ENCODE data around the gene GPR89B.
"Not testable (repeated sequence)": the region's sequence is repeated elsewhere in the genome, so short reads cannot be mapped to it uniquely, and the experiment has no call there.

GPR89B gene

DNA sequence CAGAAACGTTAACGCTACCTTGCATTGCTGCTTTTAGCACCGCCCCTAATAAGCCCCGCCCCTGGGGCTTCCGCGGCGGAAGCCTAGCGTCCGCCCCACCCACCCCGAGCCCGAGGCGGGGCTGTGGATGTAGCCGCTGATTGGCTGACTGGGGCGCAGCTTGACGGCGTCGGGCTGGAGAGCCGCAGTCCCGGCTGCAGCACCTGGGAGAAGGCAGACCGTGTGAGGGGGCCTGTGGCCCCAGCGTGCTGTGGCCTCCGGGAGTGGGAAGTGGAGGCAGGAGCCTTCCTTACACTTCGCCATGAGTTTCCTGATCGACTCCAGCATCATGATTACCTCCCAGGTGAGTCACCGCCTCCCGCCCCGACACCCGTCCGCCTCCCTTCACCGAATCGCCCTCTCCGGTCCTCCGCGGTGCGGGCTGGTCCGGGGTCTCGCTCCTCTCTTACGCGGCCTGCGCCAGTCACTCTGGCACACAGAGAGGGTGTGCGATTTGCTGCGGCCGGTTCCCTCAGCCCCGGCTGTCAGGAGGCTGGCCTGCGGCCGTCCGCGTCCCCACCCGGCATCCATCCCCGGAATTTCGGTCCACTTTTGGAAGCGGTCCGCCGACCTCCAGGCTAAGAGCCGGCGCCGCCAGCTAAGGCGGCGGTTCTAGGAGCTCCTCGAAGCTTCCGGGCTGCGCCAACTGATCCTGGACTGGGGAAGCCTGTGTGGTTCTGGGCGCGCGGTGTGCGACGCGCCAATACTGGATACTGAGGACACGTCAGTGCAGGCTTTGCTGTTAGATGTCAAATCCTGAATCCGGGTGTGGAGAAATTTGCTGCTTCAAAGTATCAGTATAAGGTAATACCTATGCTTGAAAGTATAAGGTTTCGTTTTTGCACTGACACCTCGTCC is at the start of gene GPR89B:
TSS of gene GPR89B (plus strand) at position 185 of the 897 bp plus-strand sequence. CDS start at position 302, 117 bp downstream.
- not testable (repeated sequence) for H3K27me3 Mint-ChIP-seq; H3K36me3 Mint-ChIP-seq (ENCODE audit: insufficient read depth); H3K9me3 Mint-ChIP-seq
- Mint-ChIP-seq H3K4me1 (peaks cover 29% of the 10 kb centered on the region), H3K4me3 (peak within 1 kb of the TSS; percentile 81), H3K27ac (ENCODE audit: low read depth) (peak within 1 kb of the TSS; percentile 61)
- peak; percentile 98 for ATAC-seq (replicated peaks; ENCODE audit: extremely low read depth, poor library complexity, severe bottlenecking)
- DNase-seq (ENCODE audit: low spot score in 2 of 2), result peak; percentile 80 to 81

GRCh38 chr1:147879911-147880310 is 48.3 kb upstream of the GPR89B start:
- ATAC-seq (replicated peaks; ENCODE audit: extremely low read depth, poor library complexity, severe bottlenecking) (no peak), DNase-seq (ENCODE audit: low spot score in 2 of 2) (no peak)
- Mint-ChIP-seq H3K9me3 (no peaks in the 10 kb centered on the region), H3K27ac (ENCODE audit: low read depth) (no peak overlapping the region), H3K36me3 (ENCODE audit: insufficient read depth) (no peaks in the 10 kb centered on the region), H3K4me1 (no peaks in the 10 kb centered on the region), H3K27me3 (peaks cover 51% of the 10 kb centered on the region), H3K4me3 (no peak overlapping the region)

- no peak overlapping the region for H3K4me3 Mint-ChIP-seq
- H3K27me3 Mint-ChIP-seq, result peaks cover 25% of the 10 kb centered on the region
- no peaks in the 10 kb centered on the region for H3K4me1 Mint-ChIP-seq
- DNase-seq (ENCODE audit: low spot score in 2 of 2) (no peak), ATAC-seq (replicated peaks; ENCODE audit: extremely low read depth, poor library complexity, severe bottlenecking) (no peak)
- H3K27ac Mint-ChIP-seq (ENCODE audit: low read depth), result no peak overlapping the region
- H3K36me3 Mint-ChIP-seq (ENCODE audit: insufficient read depth), result no peaks in the 10 kb centered on the region
- no peaks in the 10 kb centered on the region for H3K9me3 Mint-ChIP-seq
Measured at GRCh38 chr1:147882535-147882934, 45.7 kb upstream of the GPR89B start.

DNA sequence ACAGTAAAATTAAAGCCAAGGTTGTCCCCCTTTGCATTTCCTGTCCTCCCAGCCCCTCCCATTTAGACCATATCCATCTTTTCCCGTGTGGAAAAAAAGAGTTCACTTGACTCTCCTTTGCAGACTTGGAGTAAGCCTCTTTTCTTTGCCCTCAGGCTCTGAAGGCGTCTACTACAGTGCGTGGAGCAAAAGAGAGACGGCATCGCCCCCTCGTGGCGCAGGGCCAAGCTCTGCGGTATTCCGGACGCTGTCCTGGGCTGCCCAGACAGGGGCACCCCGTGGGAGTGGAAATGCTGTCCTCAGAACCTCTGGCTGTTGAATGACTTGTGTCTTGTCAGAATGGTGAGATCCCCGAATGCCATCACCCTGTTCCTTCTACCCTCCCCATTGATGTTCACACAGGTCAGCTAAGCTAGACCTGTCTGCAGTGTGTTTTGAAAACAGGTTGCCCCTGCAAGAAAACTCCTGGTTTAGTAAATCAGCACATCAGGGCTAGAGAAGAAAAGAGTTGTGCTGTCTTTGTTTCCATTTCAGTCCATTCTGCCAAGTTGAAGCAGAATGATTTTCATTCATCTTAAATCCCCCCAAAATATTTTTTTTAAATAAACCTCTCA is 37.9 kb upstream of the GPR89B start:
- Mint-ChIP-seq H3K36me3 (ENCODE audit: insufficient read depth) (no peaks in the 10 kb centered on the region), H3K27ac (ENCODE audit: low read depth) (no peak overlapping the region), H3K27me3 (peaks cover 16% of the 10 kb centered on the region), H3K4me1 (peaks cover 6% of the 10 kb centered on the region), H3K4me3 (no peak overlapping the region), H3K9me3 (no peaks in the 10 kb centered on the region)
- DNase-seq (ENCODE audit: low spot score in 2 of 2) (peak in 1 of 2 donors; percentile 33), ATAC-seq (replicated peaks; ENCODE audit: extremely low read depth, poor library complexity, severe bottlenecking) (no peak)

DNA sequence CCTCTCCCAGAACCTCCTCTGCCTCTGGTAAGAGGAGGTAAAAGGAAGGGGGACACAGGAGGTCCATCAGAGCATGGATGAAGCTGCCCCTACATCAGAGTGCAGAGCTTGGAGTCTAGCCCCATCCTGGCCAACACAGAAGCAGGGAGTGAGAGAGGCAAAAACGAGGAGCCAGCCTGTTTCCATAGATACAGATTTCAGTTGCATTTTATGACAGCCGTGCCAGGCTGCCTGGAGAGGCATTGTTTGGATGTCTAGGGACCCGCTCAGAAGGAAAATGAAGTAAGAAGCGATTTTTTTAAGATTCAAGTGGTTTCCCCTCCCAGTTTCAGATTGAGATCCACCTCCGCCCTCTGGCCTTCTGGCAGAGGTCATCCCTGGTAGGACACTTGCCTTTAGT is 37.1 kb upstream of the GPR89B start:
- H3K36me3 Mint-ChIP-seq (ENCODE audit: insufficient read depth), result no peaks in the 10 kb centered on the region
- DNase-seq (ENCODE audit: low spot score in 2 of 2) (no peak), ATAC-seq (replicated peaks; ENCODE audit: extremely low read depth, poor library complexity, severe bottlenecking) (no peak)
- H3K9me3 Mint-ChIP-seq, result no peaks in the 10 kb centered on the region
- H3K27ac Mint-ChIP-seq (ENCODE audit: low read depth), result no peak overlapping the region
- no peak overlapping the region for H3K4me3 Mint-ChIP-seq
- H3K4me1 Mint-ChIP-seq, result peaks cover 6% of the 10 kb centered on the region
- H3K27me3 Mint-ChIP-seq, result peaks cover 16% of the 10 kb centered on the region

DNA sequence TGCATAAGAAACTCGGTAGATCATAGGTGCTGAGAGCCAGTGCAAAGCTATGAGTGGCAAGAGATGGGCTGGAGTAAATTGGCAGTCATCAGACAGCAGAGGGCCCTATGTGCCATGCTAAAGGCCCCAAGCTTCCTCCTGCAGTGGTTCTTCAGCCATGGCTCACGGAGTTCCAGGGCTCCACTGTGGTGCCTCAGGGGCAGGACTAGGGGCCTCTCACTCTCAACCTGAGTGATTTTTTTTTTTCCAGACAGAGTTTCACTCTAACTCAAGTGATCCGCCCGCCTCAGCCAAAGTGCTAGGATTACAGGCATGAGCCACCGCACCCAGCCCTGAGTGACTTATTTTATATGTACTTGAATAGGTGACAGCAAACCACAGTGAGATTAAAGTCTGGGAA is 36.0 kb upstream of the GPR89B start:
- no peak overlapping the region for H3K27ac Mint-ChIP-seq (ENCODE audit: low read depth)
- H3K36me3 Mint-ChIP-seq (ENCODE audit: insufficient read depth), result no peaks in the 10 kb centered on the region
- peaks cover 6% of the 10 kb centered on the region for H3K4me1 Mint-ChIP-seq
- H3K27me3 Mint-ChIP-seq, result peaks cover 16% of the 10 kb centered on the region
- H3K4me3 Mint-ChIP-seq, result no peak overlapping the region
- ATAC-seq (replicated peaks; ENCODE audit: extremely low read depth, poor library complexity, severe bottlenecking) (no peak), DNase-seq (ENCODE audit: low spot score in 2 of 2) (no peak)
- H3K9me3 Mint-ChIP-seq, result no peaks in the 10 kb centered on the region

- no peak overlapping the region for H3K4me3 Mint-ChIP-seq
- no peak for ATAC-seq (replicated peaks; ENCODE audit: extremely low read depth, poor library complexity, severe bottlenecking)
- DNase-seq (ENCODE audit: low spot score in 2 of 2), result no peak
- H3K4me1 Mint-ChIP-seq, result peaks cover 6% of the 10 kb centered on the region
- H3K36me3 Mint-ChIP-seq (ENCODE audit: insufficient read depth), result no peaks in the 10 kb centered on the region
- no peak overlapping the region for H3K27ac Mint-ChIP-seq (ENCODE audit: low read depth)
- H3K27me3 Mint-ChIP-seq, result peaks cover 16% of the 10 kb centered on the region
- H3K9me3 Mint-ChIP-seq, result no peaks in the 10 kb centered on the region
Measured at GRCh38 chr1:147892731-147893214, 35.4 kb upstream of the GPR89B start.

DNA sequence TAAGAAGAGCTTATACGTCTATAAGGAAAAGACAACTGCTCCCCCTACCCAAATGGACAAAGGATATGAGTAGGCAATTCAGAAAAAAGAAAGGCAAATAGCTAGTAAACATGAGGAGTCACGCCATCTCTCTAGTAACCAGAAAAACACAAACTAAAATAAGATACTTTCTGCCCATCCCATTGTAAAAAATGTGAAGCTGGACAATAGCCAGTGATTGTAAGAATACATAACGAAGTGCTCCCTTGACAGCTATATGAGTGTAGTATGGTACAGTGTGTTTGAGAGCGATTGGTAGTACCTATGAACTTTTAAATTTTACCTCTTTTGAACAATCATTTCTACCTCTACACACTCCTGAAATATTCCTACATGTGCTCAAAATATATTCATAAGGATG is 33.1 kb upstream of the GPR89B start:
- no peaks in the 10 kb centered on the region for H3K36me3 Mint-ChIP-seq (ENCODE audit: insufficient read depth)
- no peaks in the 10 kb centered on the region for H3K9me3 Mint-ChIP-seq
- H3K4me3 Mint-ChIP-seq, result no peak overlapping the region
- peaks cover 6% of the 10 kb centered on the region for H3K4me1 Mint-ChIP-seq
- no peak overlapping the region for H3K27ac Mint-ChIP-seq (ENCODE audit: low read depth)
- peaks cover 15% of the 10 kb centered on the region for H3K27me3 Mint-ChIP-seq
- ATAC-seq (replicated peaks; ENCODE audit: extremely low read depth, poor library complexity, severe bottlenecking) (no peak), DNase-seq (ENCODE audit: low spot score in 2 of 2) (no peak)

- no peak overlapping the region for H3K4me3 Mint-ChIP-seq
- no peak for DNase-seq (ENCODE audit: low spot score in 2 of 2)
- H3K9me3 Mint-ChIP-seq, result no peaks in the 10 kb centered on the region
- ATAC-seq (replicated peaks; ENCODE audit: extremely low read depth, poor library complexity, severe bottlenecking), result no peak
- H3K27ac Mint-ChIP-seq (ENCODE audit: low read depth), result no peak overlapping the region
- peaks cover 6% of the 10 kb centered on the region for H3K4me1 Mint-ChIP-seq
- no peaks in the 10 kb centered on the region for H3K36me3 Mint-ChIP-seq (ENCODE audit: insufficient read depth)
- H3K27me3 Mint-ChIP-seq, result peaks cover 11% of the 10 kb centered on the region
Measured at GRCh38 chr1:147897029-147897752, 31.0 kb upstream of the GPR89B start.

- no peak for ATAC-seq (replicated peaks; ENCODE audit: extremely low read depth, poor library complexity, severe bottlenecking)
- Mint-ChIP-seq H3K27ac (ENCODE audit: low read depth) (no peak overlapping the region), H3K4me1 (peaks cover 2% of the 10 kb centered on the region), H3K36me3 (ENCODE audit: insufficient read depth) (no peaks in the 10 kb centered on the region), H3K27me3 (peaks cover 11% of the 10 kb centered on the region), H3K4me3 (no peak overlapping the region), H3K9me3 (no peaks in the 10 kb centered on the region)
- no peak for DNase-seq (ENCODE audit: low spot score in 2 of 2)
Measured at GRCh38 chr1:147897789-147898188, 30.4 kb upstream of the GPR89B start.

DNA sequence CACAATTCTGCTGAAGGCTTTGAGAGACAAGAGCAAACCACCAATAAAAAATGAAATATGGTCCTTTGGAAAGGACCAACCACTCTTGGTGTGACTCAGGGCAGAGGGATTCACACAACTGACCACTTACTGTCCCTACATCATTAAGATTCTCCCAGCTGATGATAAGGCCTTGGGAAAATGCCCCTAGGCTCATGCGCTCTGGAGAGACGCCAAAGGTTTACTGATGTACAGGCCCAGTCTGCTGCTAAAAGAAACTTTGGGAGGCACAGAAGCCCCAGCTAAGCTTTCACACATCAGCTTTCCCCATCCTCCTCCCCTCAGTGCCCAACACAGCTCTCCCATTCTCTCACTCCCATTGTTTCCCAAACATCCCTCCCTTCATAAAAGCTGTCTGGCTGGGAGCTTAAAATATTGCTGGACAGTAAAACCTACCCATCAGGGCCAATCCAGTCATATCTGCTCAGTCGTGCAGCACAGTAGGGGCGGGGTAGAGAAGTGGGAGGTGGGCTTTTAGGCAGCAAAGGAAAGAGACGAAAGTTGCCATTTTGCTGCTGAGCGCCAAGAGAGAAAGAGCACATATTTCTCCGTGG is 25.9 kb upstream of the GPR89B start, which contains the start of gene GJA8:
TSS of gene GJA8 (plus strand) at position 543 of the 593 bp plus-strand sequence. CDS start 5,161 bp downstream, outside the sequence.
- Mint-ChIP-seq H3K4me1 (no peaks in the 10 kb centered on the region), H3K9me3 (no peaks in the 10 kb centered on the region), H3K27ac (ENCODE audit: low read depth) (no peak within 1 kb of the TSS), H3K27me3 (no peaks in the 10 kb centered on the region), H3K4me3 (no peak within 1 kb of the TSS), H3K36me3 (ENCODE audit: insufficient read depth) (no peaks in the 10 kb centered on the region)
- ATAC-seq (replicated peaks; ENCODE audit: extremely low read depth, poor library complexity, severe bottlenecking) (no peak), DNase-seq (ENCODE audit: low spot score in 2 of 2) (no peak)

DNA sequence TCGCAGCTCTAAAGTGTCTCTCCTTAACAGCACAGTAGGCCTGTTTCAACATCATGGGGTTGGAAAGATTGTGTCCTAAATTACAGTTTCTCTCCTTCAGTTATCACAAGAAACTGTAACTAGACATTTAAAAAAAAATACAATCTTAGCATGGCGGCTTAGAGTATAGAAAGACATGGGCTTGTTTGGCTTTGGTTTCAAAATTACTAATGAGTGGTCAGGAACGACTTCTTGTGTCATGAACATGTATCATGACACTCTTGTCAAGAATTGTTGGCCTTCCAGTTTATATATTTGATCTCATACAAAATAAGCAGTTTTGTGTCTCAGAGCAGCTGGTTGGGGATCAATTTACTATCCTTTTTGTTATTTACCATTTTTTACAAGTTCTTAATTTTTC is 23.5 kb upstream of the GPR89B start:
- Mint-ChIP-seq H3K4me3 (no peak overlapping the region), H3K4me1 (no peaks in the 10 kb centered on the region), H3K27me3 (peaks cover 13% of the 10 kb centered on the region), H3K9me3 (no peaks in the 10 kb centered on the region), H3K36me3 (ENCODE audit: insufficient read depth) (no peaks in the 10 kb centered on the region), H3K27ac (ENCODE audit: low read depth) (no peak overlapping the region)
- DNase-seq (ENCODE audit: low spot score in 2 of 2), result no peak
- no peak for ATAC-seq (replicated peaks; ENCODE audit: extremely low read depth, poor library complexity, severe bottlenecking)
